NB4 (cell line): ENCODE data around the gene RPS6KA2.

Experiments
- POLR2A ChIP-seq: IDR thresholded peaks from 2 replicates; pipeline ENCODE4 v1.6.1; 2011; ENCODE audit warnings: mild to moderate bottlenecking; ENCODE audit not compliant: insufficient read length; ENCODE audit errors: extremely low read depth
- TF ChIP-seq, protein P1 (sequence below): IDR thresholded peaks from one replicate; pipeline ENCODE4 v1.5.1; 2012; ENCODE audit warnings: low read depth, low read length

DNA sequence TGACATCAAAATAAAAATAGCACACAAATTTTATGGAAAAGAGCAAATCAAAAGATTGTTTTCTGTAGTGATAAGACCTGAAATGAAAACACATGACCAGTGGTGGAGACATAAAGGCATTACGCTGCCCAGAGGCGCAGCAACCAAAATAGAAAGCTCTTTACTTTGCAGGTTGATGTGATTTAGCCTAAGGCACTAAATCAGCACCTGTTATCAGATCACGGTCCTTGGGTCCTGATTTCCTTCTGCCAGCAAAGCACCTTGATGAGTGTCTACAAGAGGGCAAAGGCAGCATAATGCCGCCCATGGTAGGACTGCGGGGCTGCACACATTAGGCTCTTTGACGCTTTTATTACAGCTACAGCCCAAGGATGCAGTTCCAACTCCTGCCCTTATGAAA, 21.3 kb downstream of the RPS6KA2 start:
- TF ChIP-seq, protein P1, sequence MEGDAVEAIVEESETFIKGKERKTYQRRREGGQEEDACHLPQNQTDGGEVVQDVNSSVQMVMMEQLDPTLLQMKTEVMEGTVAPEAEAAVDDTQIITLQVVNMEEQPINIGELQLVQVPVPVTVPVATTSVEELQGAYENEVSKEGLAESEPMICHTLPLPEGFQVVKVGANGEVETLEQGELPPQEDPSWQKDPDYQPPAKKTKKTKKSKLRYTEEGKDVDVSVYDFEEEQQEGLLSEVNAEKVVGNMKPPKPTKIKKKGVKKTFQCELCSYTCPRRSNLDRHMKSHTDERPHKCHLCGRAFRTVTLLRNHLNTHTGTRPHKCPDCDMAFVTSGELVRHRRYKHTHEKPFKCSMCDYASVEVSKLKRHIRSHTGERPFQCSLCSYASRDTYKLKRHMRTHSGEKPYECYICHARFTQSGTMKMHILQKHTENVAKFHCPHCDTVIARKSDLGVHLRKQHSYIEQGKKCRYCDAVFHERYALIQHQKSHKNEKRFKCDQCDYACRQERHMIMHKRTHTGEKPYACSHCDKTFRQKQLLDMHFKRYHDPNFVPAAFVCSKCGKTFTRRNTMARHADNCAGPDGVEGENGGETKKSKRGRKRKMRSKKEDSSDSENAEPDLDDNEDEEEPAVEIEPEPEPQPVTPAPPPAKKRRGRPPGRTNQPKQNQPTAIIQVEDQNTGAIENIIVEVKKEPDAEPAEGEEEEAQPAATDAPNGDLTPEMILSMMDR: no peak
- TF ChIP-seq POLR2A: no peak
